HepG2 (cell line): Measurements from ENCODE around the gene PDIA5. TPM values are rescaled to one million over a fixed set of nuclear protein-coding genes. Genes with fewer than 3 reads are reported as not detected.

Experiments
- ATAC-seq: fragments of 200-7000 bp; cut with Tn5 transposase; 3 replicates; pipeline ENCODE4 v1.9.1; 2020; ENCODE audit warnings: mild to moderate bottlenecking, moderate library complexity
- BruUV-seq: library from RNA; stranded (reverse); fragments of 400-500 nt; replicated peaks from 2 replicates; lab custom pipeline; 2021; lab: Mats Ljungman, UMichigan
- CTCF ChIA-PET: fragments of 300-600 bp; formaldehyde crosslinking; extraction: SDS; loops from one replicate; lab custom pipeline; 2021; ENCODE audit warnings: low total read pairs, inconsistent platforms, low intra/inter-chr PET ratio; lab: Yijun Ruan, JAX
- POLR2A ChIA-PET: fragments of 350-600 bp; sonication (Branson Sonifier 250); formaldehyde crosslinking; loops from one replicate; lab custom pipeline; 2020; ENCODE audit warnings: antibody characterized with exemption, inconsistent platforms; lab: Yijun Ruan, JAX
- DNase-seq: peaks from one replicate; pipeline ENCODE4 v3.0.0-alpha.2; 2015; ENCODE audit warnings: low spot score
- FAIRE-seq: peaks from 3 replicates; lab custom pipeline; 2011; peaks lifted over from hg19 to GRCh38; lab: Jason Lieb, UNC
- H2AFZ ChIP-seq: one replicate; pipeline ENCODE4 v1.6.1; 2011; ENCODE audit warnings: low read length, inconsistent platforms
- H3K27ac ChIP-seq: fragments of 300-600 bp; 3 replicates; pipeline ENCODE4 v1.8.0; 2011; ENCODE audit warnings: mixed run types, mild to moderate bottlenecking, mixed read lengths, low read length, inconsistent platforms; ENCODE audit not compliant: insufficient read depth; ENCODE audit errors: extremely low read length
- H3K27me3 ChIP-seq, 2 experiments: fragments of 200-600 bp in 1 of 2; 2 replicates in 1 of 2; 3 replicates in 1 of 2; pipeline versions ENCODE4 v1.6.0 to v1.8.0; 2011; ENCODE audit warnings: low read length in 2 of 2, mild to moderate bottlenecking in 2 of 2, moderate library complexity in 2 of 2, inconsistent platforms in 1 of 2; ENCODE audit not compliant: insufficient read depth in 2 of 2, control insufficient read depth in 1 of 2
- H3K36me3 ChIP-seq, 2 experiments: fragments of 200-600 bp in 1 of 2; replicated peaks in 1 of 2; 2 replicates in 1 of 2; 3 replicates in 1 of 2; pipeline versions ENCODE4 v1.5.1 to v1.8.0; 2011; ENCODE audit warnings: low read length in 2 of 2, inconsistent platforms in 1 of 2; ENCODE audit not compliant: insufficient read depth in 2 of 2, control insufficient read depth in 1 of 2
- H3K4me1 ChIP-seq: 2 replicates; pipeline ENCODE4 v1.5.1; 2012; ENCODE audit warnings: low read length, inconsistent platforms; ENCODE audit not compliant: insufficient read depth
- H3K4me2 ChIP-seq: 2 replicates; pipeline ENCODE4 v1.6.0; 2011; ENCODE audit warnings: low read depth, low read length, inconsistent platforms
- H3K4me3 ChIP-seq, 3 experiments: fragments of 200-600 bp in 1 of 3; sonication (generic), shearing (Covaris generic) in 1 of 3; replicated peaks in 1 of 3; 2 replicates each; pipeline ENCODE4 v1.5.1; 2011 to 2016; ENCODE audit warnings: low read length in 3 of 3, inconsistent platforms in 2 of 3, low read depth in 2 of 3, mild to moderate bottlenecking in 2 of 3, control low read depth in 1 of 3, mixed read lengths in 1 of 3; ENCODE audit not compliant: insufficient read depth in 1 of 3
- H3K79me2 ChIP-seq: one replicate; pipeline ENCODE4 v1.6.1; 2011; ENCODE audit warnings: low read length, inconsistent platforms; ENCODE audit not compliant: insufficient read depth
- H3K9ac ChIP-seq: 2 replicates; pipeline ENCODE4 v1.6.0; 2011; ENCODE audit warnings: mild to moderate bottlenecking, low read depth, low read length, inconsistent platforms; ENCODE audit not compliant: insufficient read depth
- H3K9me3 ChIP-seq: 2 replicates; pipeline ENCODE4 v1.5.1; 2012; ENCODE audit warnings: mild to moderate bottlenecking, low read length
- H4K20me1 ChIP-seq: 2 replicates; pipeline ENCODE4 v1.6.0; 2011; ENCODE audit warnings: inconsistent platforms, mild to moderate bottlenecking, low read length, moderate library complexity; ENCODE audit not compliant: insufficient read depth
- AGO1 ChIP-seq: fragments of 200-400 bp; formaldehyde crosslinking; IDR thresholded peaks from 2 replicates; pipeline ENCODE4 v1.6.1; 2017; ENCODE audit warnings: mild to moderate bottlenecking, low read depth, low read length, moderate library complexity; ENCODE audit not compliant: poor library complexity, severe bottlenecking
- ELF1 ChIP-seq: sonication (generic); formaldehyde crosslinking; IDR thresholded peaks from 2 replicates; pipeline ENCODE4 v1.4.0; 2020; ENCODE audit warnings: missing genetic modification reagents
- IRX3 ChIP-seq: sonication (generic); formaldehyde crosslinking; IDR thresholded peaks from 2 replicates; pipeline ENCODE4 v1.8.1; 2023; ENCODE audit warnings: mild to moderate bottlenecking, low read depth, missing genetic modification reagents, borderline replicate concordance
- NFKB2 ChIP-seq: sonication (generic); formaldehyde crosslinking; IDR thresholded peaks from 2 replicates; pipeline ENCODE4 v1.4.0; 2020; ENCODE audit warnings: missing genetic modification reagents, borderline replicate concordance
- RAD21 ChIP-seq: fragments of 450-650 bp; formaldehyde crosslinking; IDR thresholded peaks from 2 replicates; pipeline ENCODE4 v1.5.0; 2020; ENCODE audit warnings: mild to moderate bottlenecking
- TAF15 ChIP-seq: fragments of 200-400 bp; formaldehyde crosslinking; IDR thresholded peaks from one replicate; pipeline ENCODE4 v1.6.1; 2018; ENCODE audit warnings: mild to moderate bottlenecking, low read depth, low read length; ENCODE audit not compliant: poor library complexity, severe bottlenecking
- TOPORS ChIP-seq: sonication (generic); formaldehyde crosslinking; IDR thresholded peaks from 2 replicates; pipeline ENCODE4 v1.8.0; 2023; ENCODE audit warnings: mild to moderate bottlenecking, missing genetic modification reagents
- ZKSCAN1 ChIP-seq: fragments of 150-350 bp; IDR thresholded peaks from 2 replicates; pipeline ENCODE4 v1.6.1; 2014; ENCODE audit warnings: low read length
- WGBS: methylation state at CpG from one replicate; pipeline ENCODE4 v1.1.6; 2017; ENCODE audit warnings: low lambda C conversion rate; 5-methylcytosine and 5-hydroxymethylcytosine counted together
- in situ Hi-C: cut with HindIII; loops from 2 replicates; pipeline ENCODE4 v1.10.0; 2017; ENCODE audit warnings: low pct_unique_long_range_greater_than_20kb; ENCODE audit not compliant: extremely low pct_ligation_motif_present
- intact Hi-C: fragments of 100-400 bp; cut with micrococcal nuclease; formaldehyde crosslinking; loops from one replicate; pipeline ENCODE4 v1.10.0; 2022; ENCODE audit not compliant: unreplicated experiment
- polyA plus RNA-seq, 8 experiments: library from polyadenylated mRNA; depleted of rRNA in 3 of 8; stranded (reverse) in 7 of 8; unstranded in 1 of 8; fragments of >200 nt; fragmentation: Illumina TruSeq in 4 of 8; extraction: Trizol in 4 of 8; gene quantifications; 2 replicates each; pipeline versions ENCODE4 v1.2.1 to v1.2.3, GENCODE V29; 2011 to 2016; ENCODE audit warnings: low read depth in 4 of 8, missing spikeins in 1 of 8, mixed read lengths in 1 of 8; ENCODE audit not compliant: insufficient read depth in 1 of 8
- total RNA-seq, 5 experiments: library from RNA; depleted of rRNA; stranded (reverse); fragments of >200 nt; fragmentation: Illumina TruSeq; extraction: Trizol; gene quantifications; 2 replicates each; pipeline ENCODE4 v1.2.3, GENCODE V29; 2016; ENCODE audit warnings: low read depth in 1 of 5
- TF ChIP-seq, protein P1 (sequence below): sonication (generic); formaldehyde crosslinking; IDR thresholded peaks from 2 replicates; pipeline ENCODE4 v1.5.1; 2020; ENCODE audit warnings: mild to moderate bottlenecking, moderate library complexity, missing genetic modification reagents
- TF ChIP-seq, protein P2 (sequence below): sonication (generic); formaldehyde crosslinking; IDR thresholded peaks from 2 replicates; pipeline ENCODE4 v1.4.0; 2020; ENCODE audit warnings: low read depth, mild to moderate bottlenecking, missing genetic modification reagents
- TF ChIP-seq, protein P3 (sequence below): sonication (generic); formaldehyde crosslinking; IDR thresholded peaks from 2 replicates; pipeline ENCODE4 v1.4.0; 2020; ENCODE audit warnings: missing genetic modification reagents
- TF ChIP-seq, protein P4 (sequence below): sonication (generic); formaldehyde crosslinking; IDR thresholded peaks from 2 replicates; pipeline ENCODE4 v1.4.0; 2020; ENCODE audit warnings: missing genetic modification reagents

Gene PDIA5
- total and polyA plus RNA-seq, 2 of the 13 experiments (the other 11 are each of a cell fraction or from before 2014, with no cell fraction given) = 51.3 to 74.3 TPM

DNA sequence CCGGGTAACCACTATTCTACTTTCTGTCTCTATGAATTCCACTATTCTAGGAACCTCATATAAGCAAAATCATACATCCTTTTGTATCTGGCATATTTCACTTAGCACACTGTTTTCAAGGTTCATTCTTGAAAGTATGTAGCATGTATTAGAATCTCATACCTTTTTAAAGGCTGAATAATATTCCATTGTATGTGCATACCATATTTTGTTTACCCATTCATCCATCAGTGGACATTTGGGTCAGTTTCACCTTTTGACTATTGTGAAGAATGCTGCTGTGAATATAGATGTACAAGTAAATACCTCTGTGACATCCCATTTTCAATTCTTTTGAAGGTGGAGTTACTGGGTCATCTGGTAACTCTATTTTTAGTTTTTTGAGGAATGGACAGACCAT lies 98.3 kb downstream of the PDIA5 start:
- no peak for FAIRE-seq
- Histone ChIP-seq H3K4me2 (no peak overlapping the region), H3K27me3 (no peaks in the 10 kb centered on the region), H3K79me2 (no peaks in the 10 kb centered on the region), H3K27ac (no peak overlapping the region), H3K9me3 (no peaks in the 10 kb centered on the region), H3K9ac (no peak overlapping the region), H4K20me1 (no peaks in the 10 kb centered on the region), H2AFZ (no peak overlapping the region), H3K4me3 (no peak overlapping the region), H3K36me3 (peaks cover 20 to 59% of the 10 kb centered on the region in 2 experiments), H3K4me1 (peaks cover 14% of the 10 kb centered on the region)
- no peak for DNase-seq
- no peak for ATAC-seq
- no TSS peak for BruUV-seq
- in situ Hi-C loops (no loop called here), intact Hi-C loops (no loop called here)
- ChIA-PET POLR2A (no interaction called here), CTCF (no interaction called here)
- WGBS = 93% methylated on average over 1 of the region's 1 CpG
- TF ChIP-seq ZKSCAN1 (no peak), ELF1 (CRISPR knock-in tag) (no peak), AGO1 (no peak)
- TF ChIP-seq, protein P1, sequence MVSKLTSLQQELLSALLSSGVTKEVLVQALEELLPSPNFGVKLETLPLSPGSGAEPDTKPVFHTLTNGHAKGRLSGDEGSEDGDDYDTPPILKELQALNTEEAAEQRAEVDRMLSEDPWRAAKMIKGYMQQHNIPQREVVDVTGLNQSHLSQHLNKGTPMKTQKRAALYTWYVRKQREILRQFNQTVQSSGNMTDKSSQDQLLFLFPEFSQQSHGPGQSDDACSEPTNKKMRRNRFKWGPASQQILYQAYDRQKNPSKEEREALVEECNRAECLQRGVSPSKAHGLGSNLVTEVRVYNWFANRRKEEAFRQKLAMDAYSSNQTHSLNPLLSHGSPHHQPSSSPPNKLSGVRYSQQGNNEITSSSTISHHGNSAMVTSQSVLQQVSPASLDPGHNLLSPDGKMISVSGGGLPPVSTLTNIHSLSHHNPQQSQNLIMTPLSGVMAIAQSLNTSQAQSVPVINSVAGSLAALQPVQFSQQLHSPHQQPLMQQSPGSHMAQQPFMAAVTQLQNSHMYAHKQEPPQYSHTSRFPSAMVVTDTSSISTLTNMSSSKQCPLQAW (CRISPR knock-in tag) = no peak

DNA sequence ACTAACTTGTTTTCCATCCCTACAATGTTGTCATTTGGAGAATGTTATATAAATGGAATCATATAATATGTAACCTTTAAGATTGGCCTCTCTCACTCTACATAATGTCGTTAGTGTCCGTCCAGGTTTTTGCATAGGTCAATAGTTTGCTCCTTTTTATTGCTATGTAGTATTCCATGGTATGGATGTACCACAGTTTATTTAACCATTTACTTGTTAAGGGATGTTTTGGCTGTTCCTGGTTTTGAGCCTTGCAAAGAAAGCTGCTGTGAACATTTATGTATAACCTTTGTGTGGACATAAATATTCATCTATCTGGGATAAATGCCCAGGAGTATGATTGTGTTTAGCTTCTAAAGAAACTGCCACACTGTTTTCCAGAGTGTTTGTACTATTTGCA lies 100.9 kb downstream of the PDIA5 start:
- H3K79me2 ChIP-seq = no peaks in the 10 kb centered on the region
- no peaks in the 10 kb centered on the region for H4K20me1 ChIP-seq
- ChIA-PET POLR2A (no interaction called here), CTCF (no interaction called here)
- TF ChIP-seq, protein P2, sequence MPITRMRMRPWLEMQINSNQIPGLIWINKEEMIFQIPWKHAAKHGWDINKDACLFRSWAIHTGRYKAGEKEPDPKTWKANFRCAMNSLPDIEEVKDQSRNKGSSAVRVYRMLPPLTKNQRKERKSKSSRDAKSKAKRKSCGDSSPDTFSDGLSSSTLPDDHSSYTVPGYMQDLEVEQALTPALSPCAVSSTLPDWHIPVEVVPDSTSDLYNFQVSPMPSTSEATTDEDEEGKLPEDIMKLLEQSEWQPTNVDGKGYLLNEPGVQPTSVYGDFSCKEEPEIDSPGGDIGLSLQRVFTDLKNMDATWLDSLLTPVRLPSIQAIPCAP (CRISPR knock-in tag) = no peak
- TF ChIP-seq, protein P3, sequence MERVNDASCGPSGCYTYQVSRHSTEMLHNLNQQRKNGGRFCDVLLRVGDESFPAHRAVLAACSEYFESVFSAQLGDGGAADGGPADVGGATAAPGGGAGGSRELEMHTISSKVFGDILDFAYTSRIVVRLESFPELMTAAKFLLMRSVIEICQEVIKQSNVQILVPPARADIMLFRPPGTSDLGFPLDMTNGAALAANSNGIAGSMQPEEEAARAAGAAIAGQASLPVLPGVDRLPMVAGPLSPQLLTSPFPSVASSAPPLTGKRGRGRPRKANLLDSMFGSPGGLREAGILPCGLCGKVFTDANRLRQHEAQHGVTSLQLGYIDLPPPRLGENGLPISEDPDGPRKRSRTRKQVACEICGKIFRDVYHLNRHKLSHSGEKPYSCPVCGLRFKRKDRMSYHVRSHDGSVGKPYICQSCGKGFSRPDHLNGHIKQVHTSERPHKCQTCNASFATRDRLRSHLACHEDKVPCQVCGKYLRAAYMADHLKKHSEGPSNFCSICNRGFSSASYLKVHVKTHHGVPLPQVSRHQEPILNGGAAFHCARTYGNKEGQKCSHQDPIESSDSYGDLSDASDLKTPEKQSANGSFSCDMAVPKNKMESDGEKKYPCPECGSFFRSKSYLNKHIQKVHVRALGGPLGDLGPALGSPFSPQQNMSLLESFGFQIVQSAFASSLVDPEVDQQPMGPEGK (CRISPR knock-in tag) = no peak
- TF ChIP-seq RAD21 (CRISPR knock-in tag) = no peak
- no peak for TF ChIP-seq TAF15
- no peak for TF ChIP-seq NFKB2 (CRISPR knock-in tag)
- TF ChIP-seq, protein P4, sequence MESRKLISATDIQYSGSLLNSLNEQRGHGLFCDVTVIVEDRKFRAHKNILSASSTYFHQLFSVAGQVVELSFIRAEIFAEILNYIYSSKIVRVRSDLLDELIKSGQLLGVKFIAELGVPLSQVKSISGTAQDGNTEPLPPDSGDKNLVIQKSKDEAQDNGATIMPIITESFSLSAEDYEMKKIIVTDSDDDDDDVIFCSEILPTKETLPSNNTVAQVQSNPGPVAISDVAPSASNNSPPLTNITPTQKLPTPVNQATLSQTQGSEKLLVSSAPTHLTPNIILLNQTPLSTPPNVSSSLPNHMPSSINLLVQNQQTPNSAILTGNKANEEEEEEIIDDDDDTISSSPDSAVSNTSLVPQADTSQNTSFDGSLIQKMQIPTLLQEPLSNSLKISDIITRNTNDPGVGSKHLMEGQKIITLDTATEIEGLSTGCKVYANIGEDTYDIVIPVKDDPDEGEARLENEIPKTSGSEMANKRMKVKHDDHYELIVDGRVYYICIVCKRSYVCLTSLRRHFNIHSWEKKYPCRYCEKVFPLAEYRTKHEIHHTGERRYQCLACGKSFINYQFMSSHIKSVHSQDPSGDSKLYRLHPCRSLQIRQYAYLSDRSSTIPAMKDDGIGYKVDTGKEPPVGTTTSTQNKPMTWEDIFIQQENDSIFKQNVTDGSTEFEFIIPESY = no peak
- no peak for TF ChIP-seq IRX3 (CRISPR knock-in tag)
- no peak for TF ChIP-seq TOPORS
- H3K4me1 ChIP-seq = peaks cover 14% of the 10 kb centered on the region
- in situ Hi-C loops = no loop called here
- H3K4me3 ChIP-seq = no peak overlapping the region
- 100% methylated on average over 2 of the region's 2 CpGs for WGBS
- no peak overlapping the region for H3K4me2 ChIP-seq
- no TSS peak for BruUV-seq
- no peak for DNase-seq
- intact Hi-C loops = no loop called here
- H2AFZ ChIP-seq = no peak overlapping the region
- no peak overlapping the region for H3K27ac ChIP-seq
- no peak for FAIRE-seq
- no peak overlapping the region for H3K9ac ChIP-seq
- no peaks in the 10 kb centered on the region for H3K27me3 ChIP-seq
- peaks cover 10 to 34% of the 10 kb centered on the region in 2 experiments for H3K36me3 ChIP-seq
- no peaks in the 10 kb centered on the region for H3K9me3 ChIP-seq
- no peak for ATAC-seq
